ENCODE results near the gene TARBP1. TPM values are rescaled to one million over a fixed set of nuclear protein-coding genes. Genes with fewer than 3 reads are reported as not detected.
A peak's percentile ranks its signal among the peaks of the same experiment; 100 is the strongest.
"Not testable (repeated sequence)": the region's sequence is repeated elsewhere in the genome, so short reads cannot be mapped to it uniquely, and the experiment has no call there.

TARBP1 gene
- total and polyA plus RNA-seq, 12 donors: 4.6 to 49.9 (median 9.0) TPM

DNA sequence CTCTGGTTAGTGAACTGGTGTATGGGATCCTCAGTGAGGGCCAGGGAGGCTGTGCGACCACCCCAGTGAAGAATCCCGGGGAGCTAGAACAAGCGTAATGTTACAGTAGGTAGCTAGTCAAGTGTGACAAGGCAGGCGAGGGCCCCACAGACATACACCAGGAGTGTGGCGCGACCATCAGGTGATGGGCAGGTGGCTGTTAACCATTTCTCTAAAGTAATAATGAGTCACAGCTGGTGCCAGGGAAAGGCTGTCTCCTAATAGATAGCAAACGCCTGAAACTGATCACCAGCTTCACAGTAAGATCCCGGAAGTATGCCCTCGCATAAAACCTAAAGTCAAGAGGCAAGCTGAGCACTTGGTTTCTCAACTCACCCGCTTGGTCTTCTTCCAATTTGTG is 40.5 kb upstream of the TARBP1 start:
- 96% methylated on average over 10 of the region's 10 CpGs for WGBS, 2 donors
- TF ChIP-seq, protein P1, sequence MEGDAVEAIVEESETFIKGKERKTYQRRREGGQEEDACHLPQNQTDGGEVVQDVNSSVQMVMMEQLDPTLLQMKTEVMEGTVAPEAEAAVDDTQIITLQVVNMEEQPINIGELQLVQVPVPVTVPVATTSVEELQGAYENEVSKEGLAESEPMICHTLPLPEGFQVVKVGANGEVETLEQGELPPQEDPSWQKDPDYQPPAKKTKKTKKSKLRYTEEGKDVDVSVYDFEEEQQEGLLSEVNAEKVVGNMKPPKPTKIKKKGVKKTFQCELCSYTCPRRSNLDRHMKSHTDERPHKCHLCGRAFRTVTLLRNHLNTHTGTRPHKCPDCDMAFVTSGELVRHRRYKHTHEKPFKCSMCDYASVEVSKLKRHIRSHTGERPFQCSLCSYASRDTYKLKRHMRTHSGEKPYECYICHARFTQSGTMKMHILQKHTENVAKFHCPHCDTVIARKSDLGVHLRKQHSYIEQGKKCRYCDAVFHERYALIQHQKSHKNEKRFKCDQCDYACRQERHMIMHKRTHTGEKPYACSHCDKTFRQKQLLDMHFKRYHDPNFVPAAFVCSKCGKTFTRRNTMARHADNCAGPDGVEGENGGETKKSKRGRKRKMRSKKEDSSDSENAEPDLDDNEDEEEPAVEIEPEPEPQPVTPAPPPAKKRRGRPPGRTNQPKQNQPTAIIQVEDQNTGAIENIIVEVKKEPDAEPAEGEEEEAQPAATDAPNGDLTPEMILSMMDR (IDR thresholded peaks at IDR 0.05): no peak
- H3K4me1 ChIP-seq: peaks cover 17 to 85% (median 63%) of the 10 kb centered on the region in 9 donors
- DNase-seq: no peak
- H3K27me3 ChIP-seq: no peaks in the 10 kb centered on the region
- H3K4me3 ChIP-seq: no peak overlapping the region
- ATAC-seq: no peak
- H3K27ac ChIP-seq: peak overlapping the region in 6 of 10 donors; percentile 66 to 92 (median 82)
- H3K9me3 ChIP-seq: no peaks in the 10 kb centered on the region
- intact Hi-C loops (cut with DNase I): no loop called here
- no peaks in the 10 kb centered on the region for H3K36me3 ChIP-seq

GRCh38 chr1:234518876-234519275 is 39.9 kb upstream of the TARBP1 start:
- Histone ChIP-seq H3K27ac (peak overlapping the region in 7 of 10 donors; percentile 13 to 92 (median 75)), H3K9me3 (no peaks in the 10 kb centered on the region), H3K36me3 (no peaks in the 10 kb centered on the region), H3K4me3 (no peak overlapping the region), H3K27me3 (no peaks in the 10 kb centered on the region), H3K4me1 (peaks cover 17 to 79% (median 56%) of the 10 kb centered on the region in 9 donors)
- DNase-seq (no peak), ATAC-seq (peak in 1 of 8 donors; percentile 25)
- intact Hi-C loops (cut with DNase I): no loop called here
- 79 to 86% methylated on average over 10 of the region's 10 CpGs for WGBS, 2 donors
- TF ChIP-seq, protein P1 (IDR thresholded peaks at IDR 0.05): no peak

DNA sequence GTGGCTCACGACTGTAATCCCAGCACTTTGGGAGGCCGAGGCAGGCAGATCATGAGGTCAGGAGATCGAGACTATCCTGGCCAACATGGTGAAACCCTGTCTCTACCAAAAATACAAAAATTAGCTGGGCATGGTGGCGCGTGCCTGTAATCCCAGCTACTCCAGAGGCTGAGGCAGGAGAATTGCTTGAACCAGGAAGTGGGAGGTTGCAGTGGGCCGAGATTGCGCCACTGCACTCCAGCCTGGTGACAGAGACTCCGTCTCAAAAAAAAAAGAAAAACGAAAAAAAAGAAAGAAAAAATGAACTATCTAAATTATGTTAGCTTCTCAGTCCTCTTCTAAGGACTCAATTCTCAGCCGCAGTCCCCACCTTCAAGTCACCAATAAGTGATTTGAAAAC is 39.1 kb upstream of the TARBP1 start:
- H3K9me3 ChIP-seq; H3K36me3 ChIP-seq; H3K4me3 ChIP-seq; intact Hi-C loops (cut with DNase I); H3K27me3 ChIP-seq; ATAC-seq; DNase-seq: not testable (repeated sequence)
- Histone ChIP-seq H3K27ac (peak overlapping the region in 6 of 10 donors; percentile 66 to 92 (median 82)), H3K4me1 (peaks cover 13 to 73% (median 52%) of the 10 kb centered on the region in 9 donors)
- 69 to 73% methylated on average over 9 to 10 of the region's 10 CpGs for WGBS, 2 donors

DNA sequence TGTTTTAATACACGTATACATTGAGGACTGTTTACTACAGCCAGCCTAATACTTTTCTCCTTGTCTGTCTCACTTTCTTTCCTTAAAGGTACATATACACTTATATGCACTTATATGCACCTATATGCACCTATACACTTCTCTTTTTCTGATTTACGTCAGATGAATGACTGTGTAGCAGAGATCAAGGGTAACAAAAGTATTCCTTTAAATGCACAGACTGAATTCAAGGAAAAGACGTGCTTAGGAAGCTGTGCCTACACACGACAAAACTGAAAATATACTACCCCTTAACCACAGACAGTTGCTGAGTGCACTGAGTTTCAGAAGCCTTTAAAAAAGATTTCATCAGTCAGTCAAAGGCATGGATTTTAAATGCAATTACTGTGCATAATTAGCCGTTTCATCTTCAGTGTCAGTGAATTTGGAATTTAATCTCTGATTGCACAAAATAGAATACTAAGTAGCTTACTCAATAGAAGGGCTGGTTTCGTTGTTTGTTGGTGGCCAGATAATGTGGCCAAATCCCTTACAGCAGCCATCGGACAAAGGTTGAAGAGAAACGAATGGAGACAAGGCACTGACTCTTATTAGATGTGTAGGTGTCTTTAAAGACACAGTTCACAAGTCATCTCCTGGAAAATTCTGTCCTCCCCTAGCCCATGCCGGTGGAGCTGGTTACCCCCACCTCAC is 38.3 kb upstream of the TARBP1 start:
- peak overlapping the region in 7 of 10 donors; percentile 11 to 92 (median 75) for H3K27ac ChIP-seq
- no peaks in the 10 kb centered on the region for H3K27me3 ChIP-seq
- H3K9me3 ChIP-seq: no peaks in the 10 kb centered on the region
- H3K36me3 ChIP-seq: no peaks in the 10 kb centered on the region
- no peak overlapping the region for H3K4me3 ChIP-seq
- 71 to 73% methylated on average over 9 of the region's 9 CpGs for WGBS, 2 donors
- DNase-seq (no peak), ATAC-seq (no peak)
- TF ChIP-seq, protein P1 (IDR thresholded peaks at IDR 0.05): no peak
- intact Hi-C loops (cut with DNase I): no loop called here
- peaks cover 5 to 73% (median 44%) of the 10 kb centered on the region in 9 donors for H3K4me1 ChIP-seq

DNA sequence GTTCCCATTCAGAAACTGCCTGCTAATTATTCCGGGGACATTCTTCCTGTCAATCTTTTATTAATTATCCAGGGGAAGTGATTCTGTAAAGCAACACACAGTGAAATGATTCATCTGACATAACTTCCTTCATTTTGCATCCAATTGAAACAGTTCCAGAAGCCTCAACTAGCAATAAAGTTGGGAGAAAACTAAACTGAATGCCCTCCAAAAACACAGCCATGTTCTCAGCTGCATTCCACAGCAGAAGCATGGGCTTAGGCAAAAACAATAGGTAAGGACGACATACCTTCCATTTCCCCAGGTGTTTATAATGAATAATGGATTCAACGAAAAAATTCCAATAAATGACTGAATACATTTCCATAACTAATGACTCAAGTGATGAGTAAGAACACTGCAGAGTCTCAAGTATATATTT is 36.9 kb upstream of the TARBP1 start:
- peak in 1 of 8 donors; percentile 19 for ATAC-seq
- Histone ChIP-seq H3K9me3 (no peaks in the 10 kb centered on the region), H3K27me3 (no peaks in the 10 kb centered on the region), H3K36me3 (no peaks in the 10 kb centered on the region), H3K4me3 (no peak overlapping the region), H3K27ac (peak overlapping the region in 9 of 10 donors; percentile 2 to 70 (median 31)), H3K4me1 (peaks cover 5 to 66% (median 34%) of the 10 kb centered on the region in 9 donors)
- WGBS, 2 donors: 41 to 51% methylated on average over 3 of the region's 3 CpGs
- TF ChIP-seq, protein P1 (IDR thresholded peaks at IDR 0.05): no peak
- no peak for DNase-seq
- intact Hi-C loops (cut with DNase I): no loop called here

Data from heart right ventricle (tissue), 16 donors.